H1 (cell line): ENCODE measurements around the gene RAD51D. TPM values are rescaled to one million over a fixed set of nuclear protein-coding genes. Genes with fewer than 3 reads are reported as not detected.

ENCODE experiments used
- CTCF ChIA-PET: fragments of 300-600 bp; sonication (Branson Sonifier 250); formaldehyde crosslinking; loops from one replicate; lab custom pipeline; 2021; ENCODE audit not compliant: partially characterized antibody; lab: Charles Lee
- POLR2A ChIA-PET: fragments of 300-600 bp; sonication (Branson Sonifier 250); formaldehyde crosslinking; loops from one replicate; lab custom pipeline; 2021; ENCODE audit warnings: inconsistent platforms; ENCODE audit not compliant: partially characterized antibody; lab: Charles Lee
- DNase-seq, 2 experiments: peaks; one replicate each; pipeline versions ENCODE4 v3.0.0 to v3.0.0-alpha.2; 2010 to 2022; ENCODE audit warnings: low spot score in 2 of 2, low read depth in 1 of 2, mixed read lengths in 1 of 2
- FAIRE-seq: peaks from 2 replicates; lab custom pipeline; 2011; peaks lifted over from hg19 to GRCh38; lab: Jason Lieb, UNC
- H2AFZ ChIP-seq: 2 replicates; pipeline ENCODE4 v1.8.1; 2012; ENCODE audit warnings: low read length, inconsistent platforms
- H2AK5ac ChIP-seq: 2 replicates; pipeline ENCODE4 v1.6.1; 2013; ENCODE audit warnings: low read depth, low read length
- H2BK120ac ChIP-seq: replicated peaks from 2 replicates; pipeline ENCODE3; 2013; ENCODE audit warnings: low read depth, low read length, inconsistent platforms
- H2BK12ac ChIP-seq: 2 replicates; pipeline ENCODE4 v1.6.1; 2013; ENCODE audit warnings: low read depth, low read length
- H2BK15ac ChIP-seq: 2 replicates; pipeline ENCODE4 v1.6.1; 2013; ENCODE audit warnings: low read length
- H2BK20ac ChIP-seq: 2 replicates; pipeline ENCODE4 v1.6.1; 2013; ENCODE audit warnings: low read length
- H2BK5ac ChIP-seq: 2 replicates; pipeline ENCODE4 v1.6.1; 2013; ENCODE audit warnings: low read depth, low read length
- H3K14ac ChIP-seq: 2 replicates; pipeline ENCODE4 v1.6.1; 2013; ENCODE audit warnings: inconsistent platforms; ENCODE audit not compliant: insufficient read length
- H3K18ac ChIP-seq: 2 replicates; pipeline ENCODE4 v1.6.1; 2013; ENCODE audit warnings: low read length; ENCODE audit errors: extremely low read depth
- H3K23ac ChIP-seq: 2 replicates; pipeline ENCODE4 v1.6.1; 2013; ENCODE audit warnings: inconsistent platforms; ENCODE audit not compliant: insufficient read length
- H3K23me2 ChIP-seq: 2 replicates; pipeline ENCODE4 v1.6.1; 2013; ENCODE audit warnings: low read depth, low read length
- H3K27ac ChIP-seq: 2 replicates; pipeline ENCODE4 v1.6.1; 2011; ENCODE audit warnings: low read depth, low read length, inconsistent platforms
- H3K27me3 ChIP-seq, 4 experiments: replicated peaks in 1 of 4; 1 replicate in 1 of 4; 2 replicates in 3 of 4; pipeline versions ENCODE4 v1.6.1 to v1.8.1; 2011 to 2013; ENCODE audit warnings: low read length in 3 of 4, mild to moderate bottlenecking in 3 of 4, inconsistent platforms in 2 of 4, mixed read lengths in 2 of 4, moderate library complexity in 1 of 4; ENCODE audit not compliant: control insufficient read depth in 3 of 4, insufficient read depth in 3 of 4; ENCODE audit errors: extremely low read depth in 1 of 4
- H3K36me3 ChIP-seq, 4 experiments: 2 replicates each; pipeline versions ENCODE4 v1.6.1 to v1.8.1; 2011 to 2013; ENCODE audit warnings: mild to moderate bottlenecking in 4 of 4, low read length in 3 of 4, moderate library complexity in 2 of 4, control low read depth in 1 of 4, inconsistent platforms in 1 of 4; ENCODE audit not compliant: insufficient read depth in 4 of 4, control insufficient read depth in 2 of 4
- H3K4ac ChIP-seq: replicated peaks from 2 replicates; pipeline ENCODE3; 2013; ENCODE audit warnings: low read length, low read depth, mixed read lengths, inconsistent platforms; ENCODE audit not compliant: insufficient read length
- H3K4me1 ChIP-seq, 4 experiments: replicated peaks in 1 of 4; 1 replicate in 1 of 4; 2 replicates in 3 of 4; pipeline versions ENCODE4 v1.6.1 to v1.8.1; 2011 to 2013; ENCODE audit warnings: low read length in 3 of 4, inconsistent platforms in 2 of 4, mixed read lengths in 1 of 4; ENCODE audit not compliant: insufficient read depth in 4 of 4, control insufficient read depth in 3 of 4
- H3K4me2 ChIP-seq, 2 experiments: 2 replicates each; pipeline versions ENCODE4 v1.6.1 to v1.8.1; 2011 to 2013; ENCODE audit warnings: low read depth in 2 of 2, low read length in 2 of 2, control low read depth in 1 of 2, inconsistent platforms in 1 of 2, mild to moderate bottlenecking in 1 of 2; ENCODE audit not compliant: insufficient read depth in 1 of 2
- H3K4me3 ChIP-seq, 4 experiments: fragments of 200-600, 300-600 bp in 1 of 4; sonication (generic), shearing (Covaris generic), sonication (Bioruptor Twin) in 1 of 4; 2 replicates each; pipeline versions ENCODE4 v1.5.1 to v1.8.1; 2011 to 2016; ENCODE audit warnings: low read length in 4 of 4, low read depth in 3 of 4, control low read depth in 2 of 4, inconsistent platforms in 2 of 4, mild to moderate bottlenecking in 2 of 4, mixed read lengths in 1 of 4, moderate library complexity in 1 of 4; ENCODE audit not compliant: insufficient read depth in 2 of 4; ENCODE audit errors: extremely low read depth in 1 of 4
- H3K56ac ChIP-seq: replicated peaks from 2 replicates; pipeline ENCODE3; 2013; ENCODE audit warnings: low read depth, mild to moderate bottlenecking, mixed read lengths, low read length, inconsistent platforms; ENCODE audit not compliant: insufficient read length
- H3K79me1 ChIP-seq: 2 replicates; pipeline ENCODE4 v1.6.1; 2013; ENCODE audit warnings: low read depth, low read length, control low read depth
- H3K79me2 ChIP-seq, 2 experiments: 2 replicates each; pipeline versions ENCODE4 v1.6.1 to v1.8.1; 2012 to 2013; ENCODE audit warnings: low read length in 2 of 2, mild to moderate bottlenecking in 2 of 2, inconsistent platforms in 1 of 2; ENCODE audit not compliant: insufficient read depth in 2 of 2, control insufficient read depth in 1 of 2
- H3K9ac ChIP-seq, 4 experiments: replicated peaks in 1 of 4; 1 replicate in 1 of 4; 2 replicates in 3 of 4; pipeline versions ENCODE4 v1.6.1 to v1.8.1; 2011 to 2013; ENCODE audit warnings: low read depth in 3 of 4, low read length in 3 of 4, control low read depth in 2 of 4, mild to moderate bottlenecking in 2 of 4, moderate library complexity in 2 of 4, inconsistent platforms in 1 of 4; ENCODE audit errors: extremely low read depth in 1 of 4
- H3K9me3 ChIP-seq, 2 experiments: 2 replicates each; pipeline versions ENCODE4 v1.6.1 to v1.8.1; 2012 to 2013; ENCODE audit warnings: mild to moderate bottlenecking in 2 of 2, moderate library complexity in 2 of 2, control low read depth in 1 of 2, inconsistent platforms in 1 of 2, low read depth in 1 of 2, low read length in 1 of 2, mixed read lengths in 1 of 2; ENCODE audit not compliant: insufficient read depth in 2 of 2
- H4K20me1 ChIP-seq, 2 experiments: replicated peaks in 1 of 2; 2 replicates each; pipeline versions ENCODE3 to v1.8.1; 2011 to 2013; ENCODE audit warnings: inconsistent platforms in 2 of 2, low read length in 2 of 2, mild to moderate bottlenecking in 1 of 2; ENCODE audit not compliant: insufficient read depth in 2 of 2, control insufficient read depth in 1 of 2
- H4K5ac ChIP-seq: 2 replicates; pipeline ENCODE4 v1.6.1; 2013; ENCODE audit warnings: low read length, low read depth, mixed read lengths, inconsistent platforms; ENCODE audit not compliant: insufficient read length
- H4K8ac ChIP-seq: 2 replicates; pipeline ENCODE4 v1.8.0; 2013; ENCODE audit warnings: mild to moderate bottlenecking, moderate library complexity, low read length, inconsistent platforms; ENCODE audit not compliant: insufficient read depth; ENCODE audit errors: extremely low read depth
- H4K91ac ChIP-seq: replicated peaks from 2 replicates; pipeline ENCODE3; 2013; ENCODE audit warnings: low read length, mixed read lengths, inconsistent platforms; ENCODE audit not compliant: insufficient read length
- BRCA1 ChIP-seq: IDR thresholded peaks from 2 replicates; pipeline ENCODE4 v1.6.1; 2012; ENCODE audit warnings: low read depth, low read length, improper control_type of control experiment
- CTBP2 ChIP-seq: IDR thresholded peaks from 2 replicates; pipeline ENCODE4 v1.7.0; 2011; ENCODE audit warnings: borderline replicate concordance, mild to moderate bottlenecking, moderate library complexity, mixed read lengths, low read length; ENCODE audit not compliant: insufficient read depth, insufficient read length
- EZH2 ChIP-seq: fragments of 200-600 bp; sonication (generic); IDR thresholded peaks from 2 replicates; pipeline ENCODE4 v1.7.1; 2012; ENCODE audit warnings: low read depth, mild to moderate bottlenecking, moderate library complexity, low read length, inconsistent platforms; ENCODE audit not compliant: severe bottlenecking
- KDM1A ChIP-seq: fragments of 200-600, 300-600 bp; sonication (generic); IDR thresholded peaks from 2 replicates; pipeline ENCODE4 v1.7.1; 2016; ENCODE audit warnings: mild to moderate bottlenecking, low read length, borderline replicate concordance
- MAFK ChIP-seq: IDR thresholded peaks from 2 replicates; pipeline ENCODE4 v1.6.1; 2012; ENCODE audit warnings: low read depth, mild to moderate bottlenecking, improper control_type of control experiment, low read length
- RAD21 ChIP-seq, 2 experiments: IDR thresholded peaks in 1 of 2; conservative IDR thresholded peaks in 1 of 2; 2 replicates each; pipeline ENCODE4 v1.6.1; 2011; ENCODE audit warnings: low read depth in 2 of 2, low read length in 2 of 2, improper control_type of control experiment in 1 of 2, inconsistent platforms in 1 of 2, mild to moderate bottlenecking in 1 of 2, moderate library complexity in 1 of 2
- RXRA ChIP-seq: IDR thresholded peaks from 2 replicates; pipeline ENCODE4 v1.6.1; 2011; ENCODE audit warnings: low read depth, mild to moderate bottlenecking, low read length, moderate library complexity; ENCODE audit not compliant: insufficient read depth
- YY1 ChIP-seq: IDR thresholded peaks from 2 replicates; pipeline ENCODE4 v1.6.1; 2011; ENCODE audit warnings: low read depth, mild to moderate bottlenecking, low read length
- WGBS, 2 experiments: shearing (Covaris generic) in 1 of 2; methylation state at CpG; one replicate each; pipeline versions ENCODE4 v1.1.6 to v1.1.7; 2013 to 2015; ENCODE audit warnings: low lambda C conversion rate in 2 of 2, mixed read lengths in 2 of 2, inconsistent platforms in 1 of 2, low coverage in 1 of 2, missing lambda C conversion rate in 1 of 2; ENCODE audit not compliant: insufficient replicate concordance in 2 of 2, insufficient coverage in 1 of 2, insufficient read length in 1 of 2; ENCODE audit errors: extremely low coverage in 1 of 2, missing lambda C conversion rate in 1 of 2; 5-methylcytosine and 5-hydroxymethylcytosine counted together
- polyA plus RNA-seq, 7 experiments: library from polyadenylated mRNA; depleted of rRNA in 3 of 7; stranded (reverse) in 5 of 7; unstranded in 2 of 7; fragments of >200 nt in 5 of 7; fragments of 200-250 nt in 2 of 7; gene quantifications; 1 replicate in 5 of 7; 2 replicates in 1 of 7; 4 replicates in 1 of 7; pipeline versions ENCODE4 v1.2.1 to v1.2.3, GENCODE V29; 2011 to 2013; ENCODE audit warnings: missing spikeins in 2 of 7, mixed read lengths in 2 of 7
- total RNA-seq: library from RNA; stranded (reverse); fragmentation: NEBNext Ultra II Directional; extraction: Animal tissue kit (Norgen Biotek cat#: 25700); gene quantifications from 2 replicates; pipeline ENCODE4 v1.2.1, GENCODE V29; 2021

The RAD51D gene
- total and polyA plus RNA-seq, 2 of the 8 experiments (the other 6 are each of a cell fraction or from before 2014, with no cell fraction given), result 10.2 to 12.9 TPM

GRCh38 chr17:35073991-35074627, 45.6 kb downstream of the RAD51D start:
- no peak overlapping the region for H2BK12ac ChIP-seq
- 0 out of 7 replicates have a peak, but pooled peaks cover 0 to 2% (median 0%) of the 10 kb centered on the region in 4 experiments for H3K4me1 ChIP-seq
- ChIA-PET CTCF (interaction anchor here (1.2 kb wide), 1 partner anchor 15 kb away, joined by 3 read pairs; no protein-coding TSS in a partner anchor), POLR2A (interaction anchor here (1.0 to 1.4 kb wide), 2 partner anchors 9 to 14 kb away, joined by 3 read pairs; no protein-coding TSS in a partner anchor)
- H4K8ac ChIP-seq, result no peak overlapping the region
- no peaks in the 10 kb centered on the region for H3K36me3 ChIP-seq
- no peak overlapping the region for H2BK15ac ChIP-seq
- no peak overlapping the region for H3K23ac ChIP-seq
- no peak for TF ChIP-seq BRCA1
- TF ChIP-seq KDM1A, result no peak
- TF ChIP-seq CTBP2, result no peak
- TF ChIP-seq YY1, result no peak
- no peak for TF ChIP-seq EZH2
- no peak for TF ChIP-seq RAD21 (IDR thresholded peaks at IDR 0.05 in 1 of 2, conservative IDR thresholded peaks at IDR 0.05 in 1 of 2; ENCODE audit: low read depth in 2 of 2, low read length in 2 of 2)
- TF ChIP-seq RXRA, result no peak
- no peak for TF ChIP-seq MAFK
- no peak overlapping the region for H3K27ac ChIP-seq
- H3K79me1 ChIP-seq, result no peaks in the 10 kb centered on the region
- H3K4me2 ChIP-seq, result no peak overlapping the region
- WGBS, 2 experiments, result 96% methylated on average over 5 of the region's 5 CpGs; no CpG with 5 or more reads in 1 of the 2 experiments
- no peak overlapping the region for H3K4ac ChIP-seq
- no peak overlapping the region for H3K18ac ChIP-seq
- no peaks in the 10 kb centered on the region for H3K27me3 ChIP-seq
- H4K5ac ChIP-seq, result no peak overlapping the region
- no peak overlapping the region for H3K4me3 ChIP-seq
- DNase-seq (no peak), FAIRE-seq (no peak)
- H2BK120ac ChIP-seq, result no peak overlapping the region
- no peak overlapping the region for H2BK20ac ChIP-seq
- H3K23me2 ChIP-seq, result no peaks in the 10 kb centered on the region
- H3K9me3 ChIP-seq, result no peaks in the 10 kb centered on the region
- no peak overlapping the region for H4K91ac ChIP-seq
- H4K20me1 ChIP-seq, result no peaks in the 10 kb centered on the region
- no peak overlapping the region for H3K14ac ChIP-seq
- H2AFZ ChIP-seq, result no peak overlapping the region
- no peak overlapping the region for H2BK5ac ChIP-seq
- peaks cover 0 to 2% of the 10 kb centered on the region in 2 experiments; a peak in 2 of 4 replicates for H3K79me2 ChIP-seq
- no peak overlapping the region for H3K9ac ChIP-seq
- H3K56ac ChIP-seq, result no peak overlapping the region
- H2AK5ac ChIP-seq, result no peak overlapping the region
